ENCODE results near the gene SF3B3.

GRCh38 chr16:70523076-70523742, 407 bp upstream of the SF3B3 start, which contains the start of gene COG4:
- TF ChIP-seq SP1 (IDR thresholded peaks at IDR 0.05), result no peak
- TF ChIP-seq TARDBP (IDR thresholded peaks at IDR 0.05), result no peak
- TF ChIP-seq SUZ12 (IDR thresholded peaks at IDR 0.05), result no peak
- TF ChIP-seq FOXK2 (IDR thresholded peaks at IDR 0.05), result no peak
- no peak for TF ChIP-seq NFRKB (IDR thresholded peaks at IDR 0.05)
